SH-SY5Y (cell line): ENCODE data around the gene EFCAB11.

Experiments used
- GATA2 ChIP-seq: IDR thresholded peaks from 2 replicates; pipeline ENCODE4 v1.6.1; 2011; ENCODE audit warnings: mild to moderate bottlenecking, low read depth, low read length
- GATA3 ChIP-seq: IDR thresholded peaks from 2 replicates; pipeline ENCODE4 v1.6.1; 2011; ENCODE audit warnings: low read depth, mild to moderate bottlenecking, low read length, moderate library complexity

DNA sequence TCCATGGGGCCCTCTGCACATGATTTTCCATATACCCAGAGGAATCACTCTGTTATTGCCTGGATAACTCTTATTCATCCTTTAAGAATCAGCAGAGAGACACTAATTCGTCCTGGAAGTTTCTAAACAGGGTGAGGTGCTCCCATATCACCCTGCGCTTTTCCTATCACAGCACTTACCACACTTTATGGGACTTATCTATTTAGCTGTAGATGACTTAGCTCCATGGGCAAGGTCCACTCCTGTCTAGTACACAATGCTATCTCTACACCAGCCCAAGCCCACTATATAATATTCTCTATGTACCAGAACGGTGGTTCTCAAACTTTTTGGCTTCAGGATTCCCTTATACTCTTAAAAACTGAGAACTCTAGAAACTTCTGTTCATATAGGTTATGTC is 111.7 kb downstream of the EFCAB11 start:
- TF ChIP-seq GATA2 (no peak), GATA3 (no peak)
